Type B pancreatic cell (in vitro differentiated cells): ENCODE results near the gene FAM184B. TPM values are rescaled to one million over a fixed set of nuclear protein-coding genes. Genes with fewer than 3 reads are reported as not detected.

Source experiments
- DNase-seq: peaks from one replicate; pipeline ENCODE4 v3.0.0; 2021; ENCODE audit warnings: mixed read lengths; ENCODE audit not compliant: unreplicated experiment; ENCODE audit errors: extremely low spot score
- H3K27ac Mint-ChIP-seq: 2 replicates; pipeline ENCODE4 v1.8.0; 2021; ENCODE audit warnings: mild to moderate bottlenecking, mixed read lengths
- H3K27me3 Mint-ChIP-seq: 2 replicates; pipeline ENCODE4 v1.8.0; 2021; ENCODE audit warnings: mixed read lengths
- H3K36me3 Mint-ChIP-seq: 2 replicates; pipeline ENCODE4 v1.8.0; 2021; ENCODE audit warnings: mixed read lengths
- H3K4me1 Mint-ChIP-seq: one replicate; pipeline ENCODE4 v1.8.0; 2021; ENCODE audit warnings: mixed read lengths; ENCODE audit not compliant: unreplicated experiment
- H3K4me3 Mint-ChIP-seq: 2 replicates; pipeline ENCODE4 v1.8.0; 2021; ENCODE audit warnings: mild to moderate bottlenecking, mixed read lengths
- H3K9me3 Mint-ChIP-seq: 2 replicates; pipeline ENCODE4 v1.8.0; 2021; ENCODE audit warnings: mixed read lengths
- CTCF ChIP-seq: fragments of 200-600 bp; sonication (generic); conservative IDR thresholded peaks from 2 replicates; pipeline ENCODE4 v1.5.0; 2021; ENCODE audit warnings: antibody characterized with exemption, mild to moderate bottlenecking
- long read RNA-seq: library from polyadenylated mRNA; unstranded; transcript quantifications from one replicate; pipeline ENCODE4 v2.0.0, GENCODE V29; 2020
- total RNA-seq: library from RNA; stranded (reverse); gene quantifications from 2 replicates; pipeline ENCODE4 v1.2.1, GENCODE V29; 2021; ENCODE audit warnings: low replicate concordance

FAM184B gene
- total RNA-seq: 0.12 TPM in 2 replicates
- long read RNA-seq, partial matches to known transcripts: 0 of 5 reads
- long read RNA-seq, other reads (novel, unspliced or antisense): 5 of 5 reads

- Mint-ChIP-seq H3K27me3 (peaks cover 57% of the 10 kb centered on the region), H3K4me3 (peak within 1 kb of the TSS; percentile 77), H3K9me3 (no peaks in the 10 kb centered on the region), H3K36me3 (no peaks in the 10 kb centered on the region), H3K27ac (peak within 1 kb of the TSS; percentile 12), H3K4me1 (peaks cover 9% of the 10 kb centered on the region)
- DNase-seq: peak; percentile 70
- TF ChIP-seq CTCF: no peak
Observed at GRCh38 chr4:17781300-17782287, at the start of gene FAM184B. Gene FAM184B (minus strand): TSS chr4:17781621. CDS start chr4:17781299, 322 bp downstream.

- Mint-ChIP-seq H3K4me3 (no peak overlapping the region), H3K9me3 (no peaks in the 10 kb centered on the region), H3K36me3 (peaks cover 24% of the 10 kb centered on the region), H3K27ac (no peak overlapping the region), H3K4me1 (no peaks in the 10 kb centered on the region), H3K27me3 (no peaks in the 10 kb centered on the region)
- no peak for TF ChIP-seq CTCF
- DNase-seq: no peak
Observed at GRCh38 chr4:17823871-17824669, 42.6 kb upstream of the FAM184B start.

- Mint-ChIP-seq H3K27ac (no peak overlapping the region), H3K4me3 (no peak overlapping the region), H3K36me3 (peaks cover 17% of the 10 kb centered on the region), H3K9me3 (no peaks in the 10 kb centered on the region), H3K4me1 (peaks cover 8% of the 10 kb centered on the region), H3K27me3 (no peaks in the 10 kb centered on the region)
- peak; percentile 68 for TF ChIP-seq CTCF
- DNase-seq: no peak
Observed at GRCh38 chr4:17817027-17817426, 35.6 kb upstream of the FAM184B start.

GRCh38 chr4:17816142-17816541 is 34.7 kb upstream of the FAM184B start:
- no peak for DNase-seq
- H3K36me3 Mint-ChIP-seq: peaks cover 17% of the 10 kb centered on the region
- peaks cover 9% of the 10 kb centered on the region for H3K4me1 Mint-ChIP-seq
- H3K4me3 Mint-ChIP-seq: no peak overlapping the region
- no peak overlapping the region for H3K27ac Mint-ChIP-seq
- H3K9me3 Mint-ChIP-seq: no peaks in the 10 kb centered on the region
- TF ChIP-seq CTCF: no peak
- H3K27me3 Mint-ChIP-seq: no peaks in the 10 kb centered on the region

GRCh38 chr4:17814140-17814539 is 32.7 kb upstream of the FAM184B start:
- peaks cover 9% of the 10 kb centered on the region for H3K4me1 Mint-ChIP-seq
- no peak for DNase-seq
- peaks cover 14% of the 10 kb centered on the region for H3K36me3 Mint-ChIP-seq
- no peaks in the 10 kb centered on the region for H3K9me3 Mint-ChIP-seq
- no peak for TF ChIP-seq CTCF
- H3K27me3 Mint-ChIP-seq: no peaks in the 10 kb centered on the region
- H3K4me3 Mint-ChIP-seq: no peak overlapping the region
- H3K27ac Mint-ChIP-seq: no peak overlapping the region
